Measurements from ENCODE around the gene VAV3. TPM values are rescaled to one million over a fixed set of nuclear protein-coding genes. Genes with fewer than 3 reads are reported as not detected.

The VAV3 gene, protein sequence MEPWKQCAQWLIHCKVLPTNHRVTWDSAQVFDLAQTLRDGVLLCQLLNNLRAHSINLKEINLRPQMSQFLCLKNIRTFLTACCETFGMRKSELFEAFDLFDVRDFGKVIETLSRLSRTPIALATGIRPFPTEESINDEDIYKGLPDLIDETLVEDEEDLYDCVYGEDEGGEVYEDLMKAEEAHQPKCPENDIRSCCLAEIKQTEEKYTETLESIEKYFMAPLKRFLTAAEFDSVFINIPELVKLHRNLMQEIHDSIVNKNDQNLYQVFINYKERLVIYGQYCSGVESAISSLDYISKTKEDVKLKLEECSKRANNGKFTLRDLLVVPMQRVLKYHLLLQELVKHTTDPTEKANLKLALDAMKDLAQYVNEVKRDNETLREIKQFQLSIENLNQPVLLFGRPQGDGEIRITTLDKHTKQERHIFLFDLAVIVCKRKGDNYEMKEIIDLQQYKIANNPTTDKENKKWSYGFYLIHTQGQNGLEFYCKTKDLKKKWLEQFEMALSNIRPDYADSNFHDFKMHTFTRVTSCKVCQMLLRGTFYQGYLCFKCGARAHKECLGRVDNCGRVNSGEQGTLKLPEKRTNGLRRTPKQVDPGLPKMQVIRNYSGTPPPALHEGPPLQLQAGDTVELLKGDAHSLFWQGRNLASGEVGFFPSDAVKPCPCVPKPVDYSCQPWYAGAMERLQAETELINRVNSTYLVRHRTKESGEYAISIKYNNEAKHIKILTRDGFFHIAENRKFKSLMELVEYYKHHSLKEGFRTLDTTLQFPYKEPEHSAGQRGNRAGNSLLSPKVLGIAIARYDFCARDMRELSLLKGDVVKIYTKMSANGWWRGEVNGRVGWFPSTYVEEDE
- total RNA-seq (2014; rRNA removed; shearing (Covaris generic)): 0.11 and 0.32 TPM in 2 replicates

DNA sequence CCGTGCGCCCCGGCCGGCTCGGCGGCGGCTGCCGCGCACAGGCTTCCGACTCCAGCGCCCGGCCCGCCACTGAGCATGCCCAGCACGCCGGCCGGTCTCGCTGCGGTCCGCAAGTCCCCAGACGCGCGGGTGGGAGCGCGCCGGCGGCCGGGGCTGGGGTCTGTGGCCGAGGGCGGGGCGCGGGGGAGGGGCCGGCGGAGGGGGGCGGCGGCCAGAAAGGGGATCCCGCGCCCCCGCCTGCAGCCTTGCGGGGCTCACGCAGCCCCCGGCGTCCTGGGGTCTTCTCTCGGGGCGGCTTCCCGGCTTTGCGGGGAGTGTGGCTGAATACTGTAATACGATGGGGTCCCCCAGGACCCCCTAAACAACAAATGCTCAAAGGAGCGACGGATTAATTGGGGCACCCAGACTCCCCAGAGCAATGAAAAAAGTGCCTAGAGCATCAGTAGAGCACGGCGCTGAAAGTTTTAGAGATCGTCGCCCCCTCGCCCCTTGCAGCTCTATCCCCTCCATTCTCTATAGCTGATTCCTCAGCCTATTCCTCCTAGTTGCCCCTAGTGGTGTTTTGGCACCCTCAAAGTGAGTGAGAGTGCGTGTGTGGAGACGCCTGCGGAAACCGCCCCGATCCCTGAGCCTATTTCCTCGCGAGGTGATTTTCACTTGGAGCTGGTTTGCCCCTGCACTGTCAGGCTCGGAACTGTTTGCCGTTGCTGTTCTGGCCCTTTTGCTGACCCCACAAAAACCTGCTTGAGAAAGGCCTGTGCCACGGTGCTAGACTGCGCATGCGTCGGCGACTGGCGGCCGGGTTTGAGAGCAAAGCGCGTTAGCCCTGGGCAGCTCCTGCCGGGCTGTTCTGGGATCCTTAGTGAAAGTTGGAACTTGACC, at the start of gene VAV3:
Gene VAV3 (minus strand): TSS at position 71 of the 882 bp plus-strand sequence. CDS start 311 bp downstream, outside the sequence.

Small RNA genes lying within 50 kb of the gene (small RNA-seq; reads per million reads assigned to genes)
- not detected for gene MIR7852

Other genes starting within 250 kb of the VAV3 start
- 28.7 and 28.9 TPM in 2 replicates for gene SLC25A24, start 235.2 kb upstream of the VAV3 start, total RNA-seq (2014; rRNA removed; shearing (Covaris generic))